LoVo (cell line): ENCODE results near the gene KLK7.
"Not testable (repeated sequence)": the region's sequence is repeated elsewhere in the genome, so short reads cannot be mapped to it uniquely, and the experiment has no call there.

Experiments
- DNase-seq: peaks from one replicate; pipeline ENCODE4 v3.0.0-alpha.2; 2016; ENCODE audit warnings: low spot score

The KLK7 gene

GRCh38 chr19:50975766-50976165, 8.0 kb downstream of the KLK7 start:
- peak; percentile 88 for DNase-seq

GRCh38 chr19:50974702-50975556, 8.8 kb downstream of the KLK7 start:
- DNase-seq: no peak

GRCh38 chr19:50972795-50973376, 10.8 kb downstream of the KLK7 start:
- DNase-seq: no peak

GRCh38 chr19:50969810-50970209, 13.9 kb downstream of the KLK7 start:
- not testable (repeated sequence) for DNase-seq

- DNase-seq: peak; percentile 29
Measured at GRCh38 chr19:50969413-50969760, 14.3 kb downstream of the KLK7 start, which contains the start of gene KLK6. KLK6 (minus strand) TSS chr19:50969591; CDS start chr19:50968104, 1,487 bp downstream.

- DNase-seq: no peak
Measured at GRCh38 chr19:50968716-50969412, 14.9 kb downstream of the KLK7 start.

- DNase-seq: no peak
Measured at GRCh38 chr19:50967929-50968715, 15.6 kb downstream of the KLK7 start.

GRCh38 chr19:50964266-50964665, 19.5 kb downstream of the KLK7 start:
- no peak for DNase-seq

- DNase-seq: no peak
Measured at GRCh38 chr19:50963381-50963780, 20.3 kb downstream of the KLK7 start.

GRCh38 chr19:50962245-50962644, 21.5 kb downstream of the KLK7 start:
- no peak for DNase-seq

GRCh38 chr19:50959731-50960500, 23.8 kb downstream of the KLK7 start:
- no peak for DNase-seq

GRCh38 chr19:50957587-50957986, 26.1 kb downstream of the KLK7 start:
- DNase-seq: no peak

GRCh38 chr19:50952910-50953309, 30.8 kb downstream of the KLK7 start, which contains the start of gene KLK5:
KLK5 (minus strand) TSS chr19:50953038; CDS start chr19:50952657, 381 bp downstream.
- DNase-seq: no peak

GRCh38 chr19:50949861-50950260, 33.9 kb downstream of the KLK7 start:
- no peak for DNase-seq

GRCh38 chr19:50947123-50947522, 36.6 kb downstream of the KLK7 start:
- DNase-seq: no peak

- no peak for DNase-seq
Measured at GRCh38 chr19:50944795-50945194, 38.9 kb downstream of the KLK7 start.

GRCh38 chr19:50943074-50943828, 40.5 kb downstream of the KLK7 start:
- no peak for DNase-seq

- DNase-seq: no peak
Measured at GRCh38 chr19:50939596-50939995, 44.1 kb downstream of the KLK7 start.

- DNase-seq: peak; percentile 67
Measured at GRCh38 chr19:50933640-50934039, 50.1 kb downstream of the KLK7 start.

- no peak for DNase-seq
Measured at GRCh38 chr19:50932690-50933083, 51.0 kb downstream of the KLK7 start.
